Heart left ventricle (tissue), 13 donors: ENCODE measurements around the gene RPL5.

ENCODE experiments used
- CTCF ChIP-seq, 12 donors: fragments of 200-600 bp; sonication (generic) in 4 of 12; IDR thresholded peaks; one replicate each; pipeline versions ENCODE4 v1.5.0 to v1.8.0; 2018 to 2022; ENCODE audit warnings: antibody characterized with exemption in 12 of 12, mild to moderate bottlenecking in 5 of 12
- POLR2A ChIP-seq, 2 donors: fragments of 450-650 bp; IDR thresholded peaks; one replicate each; pipeline ENCODE4 v1.6.1; 2017; ENCODE audit warnings: antibody characterized with exemption in 2 of 2, mild to moderate bottlenecking in 2 of 2, moderate library complexity in 2 of 2
- donor health status: ischemic (EF 13 %, LVEDD 7.1; RV severe dilation, severe dysfunction).
- donor health status: DM: no; HTN: yes; CAD: no.
- donor health status: DM: no; HTN: no; CAD: no.
- donor health status: ischemic (EF 25% LVEDD 6.9; RV normal size, moderate dysfunction).
- donor health status: ischemic (EF 25% LVEDD 5.7; RV mildly dilated, moderate dysfunction).
- donor health status: ischemic (EF 35%, LVEDD 5.7; RV mildly dilated, moderate dysfunction).
- donor health status: nonischemic (EF 11% LVEDD 7.7; RV severe dilation, severe dysfunction).
- donor health status: DM: yes; HTN: yes; CAD: no.
- donor health status: PGD.
- donor health status: ischemic (EF 29% LVEDD 5.4; RV normal size, mild dysfunction).
- donor health status: nonischemic (EF 23%, LVEDD 6.1; RV moderate dilation, normal function).

- TF ChIP-seq CTCF (IDR thresholded peaks at IDR 0.05), result no peak
- no peak for TF ChIP-seq POLR2A (IDR thresholded peaks at IDR 0.05)
These were observed 28.5 kb upstream of the RPL5 start for GRCh38 chr1:92803140-92803887.
